GM21529 (cell line): Measurements from ENCODE around the gene MKRN2.
"Not testable (repeated sequence)": the region's sequence is repeated elsewhere in the genome, so short reads cannot be mapped to it uniquely, and the experiment has no call there.

Source experiments
- ATAC-seq: cut with Tn5 transposase; IDR thresholded peaks from one replicate; pipeline ENCODE4 v1.9.1; 2021; ENCODE audit not compliant: unreplicated experiment

MKRN2 gene

GRCh38 chr3:12556690-12557472 is at the start of gene MKRN2:
MKRN2 (plus strand) TSS chr3:12557087; CDS start chr3:12557151, 64 bp downstream.
- peak; percentile 67 for ATAC-seq

GRCh38 chr3:12507591-12508281 is 49.2 kb upstream of the MKRN2 start:
- ATAC-seq, result no peak

GRCh38 chr3:12508291-12508700 is 48.6 kb upstream of the MKRN2 start:
- ATAC-seq, result no peak

- no peak for ATAC-seq
Measured at GRCh38 chr3:12509466-12509865, 47.4 kb upstream of the MKRN2 start.

GRCh38 chr3:12512534-12513118 is 44.3 kb upstream of the MKRN2 start:
- ATAC-seq, result no peak

- no peak for ATAC-seq
Measured at GRCh38 chr3:12513694-12514446, 43.0 kb upstream of the MKRN2 start.

- ATAC-seq, result no peak
Measured at GRCh38 chr3:12515631-12516030, 41.3 kb upstream of the MKRN2 start.

GRCh38 chr3:12516873-12517272 is 40.0 kb upstream of the MKRN2 start:
- ATAC-seq, result no peak

GRCh38 chr3:12518261-12519028 is 38.4 kb upstream of the MKRN2 start:
- ATAC-seq, result no peak

- ATAC-seq, result no peak
Measured at GRCh38 chr3:12521010-12521409, 35.9 kb upstream of the MKRN2 start.

GRCh38 chr3:12522721-12523120 is 34.2 kb upstream of the MKRN2 start:
- ATAC-seq, result no peak

- ATAC-seq, result no peak
Measured at GRCh38 chr3:12527757-12528143, 29.1 kb upstream of the MKRN2 start.

- ATAC-seq, result no peak
Measured at GRCh38 chr3:12532182-12532581, 24.7 kb upstream of the MKRN2 start.

- ATAC-seq, result no peak
Measured at GRCh38 chr3:12536423-12536822, 20.5 kb upstream of the MKRN2 start.

GRCh38 chr3:12541625-12542024 is 15.3 kb upstream of the MKRN2 start:
- peak; percentile 55 for ATAC-seq

- not testable (repeated sequence) for ATAC-seq
Measured at GRCh38 chr3:12543497-12543896, 13.4 kb upstream of the MKRN2 start.

- ATAC-seq, result no peak
Measured at GRCh38 chr3:12544652-12545472, 12.0 kb upstream of the MKRN2 start.

- no peak for ATAC-seq
Measured at GRCh38 chr3:12545473-12545791, 11.5 kb upstream of the MKRN2 start, which contains the start of gene MKRN2OS. MKRN2OS (minus strand) TSS chr3:12545499; CDS start chr3:12545464, 35 bp downstream.

- no peak for ATAC-seq
Measured at GRCh38 chr3:12549971-12550760, 6.7 kb upstream of the MKRN2 start.
